Kidney (tissue), 14 donors: ENCODE measurements around the gene JAKMIP3. TPM values are rescaled to one million over a fixed set of nuclear protein-coding genes. Genes with fewer than 3 reads are reported as not detected.
"Not testable (repeated sequence)": the region's sequence is repeated elsewhere in the genome, so short reads cannot be mapped to it uniquely, and the experiment has no call there.

Source experiments
- DNase-seq, 5 donors: peaks; one replicate each; pipeline ENCODE4 v3.0.0-alpha.2; 2013 to 2020
- FAIRE-seq: peaks from 2 replicates; lab custom pipeline; 2012; peaks lifted over from hg19 to GRCh38; lab: Jason Lieb, UNC
- H3K27ac ChIP-seq, 2 donors: one replicate each; pipeline ENCODE4 v1.7.0; 2013; ENCODE audit warnings: low read depth in 2 of 2, low read length in 2 of 2, inconsistent platforms in 1 of 2
- H3K27me3 ChIP-seq: one replicate; pipeline ENCODE4 v1.7.1; 2013; ENCODE audit warnings: low read length, inconsistent platforms; ENCODE audit not compliant: control insufficient read depth, insufficient read depth
- H3K36me3 ChIP-seq, 3 donors: one replicate each; pipeline versions ENCODE4 v1.7.0 to v1.7.1; 2013; ENCODE audit warnings: low read length in 3 of 3, control low read depth in 1 of 3, inconsistent platforms in 1 of 3; ENCODE audit not compliant: insufficient read depth in 3 of 3, control insufficient read depth in 2 of 3
- H3K4me1 ChIP-seq, 3 donors: one replicate each; pipeline versions ENCODE4 v1.7.0 to v1.7.1; 2013; ENCODE audit warnings: low read length in 3 of 3, inconsistent platforms in 1 of 3, low read depth in 1 of 3; ENCODE audit not compliant: control insufficient read depth in 2 of 3, insufficient read depth in 2 of 3
- H3K4me3 ChIP-seq, 3 donors: one replicate each; pipeline versions ENCODE4 v1.7.0 to v1.8.1; 2013; ENCODE audit warnings: low read length in 3 of 3, control low read depth in 1 of 3, inconsistent platforms in 1 of 3
- H3K9ac ChIP-seq, 3 donors: one replicate each; pipeline versions ENCODE4 v1.7.0 to v1.7.1; 2013; ENCODE audit warnings: low read length in 3 of 3, control low read depth in 1 of 3, inconsistent platforms in 1 of 3
- H3K9me3 ChIP-seq, 3 donors: one replicate each; pipeline versions ENCODE4 v1.7.0 to v1.7.1; 2013; ENCODE audit warnings: low read length in 3 of 3, control low read depth in 1 of 3, inconsistent platforms in 1 of 3; ENCODE audit not compliant: control insufficient read depth in 2 of 3, insufficient read depth in 1 of 3
- CTCF ChIP-seq: IDR thresholded peaks from 3 replicates; pipeline ENCODE4 v1.5.1; 2012; ENCODE audit warnings: mild to moderate bottlenecking, moderate library complexity, borderline replicate concordance; ENCODE audit not compliant: insufficient read depth; ENCODE audit errors: extremely low read depth
- intact Hi-C: fragments of 100-400 bp; cut with DNase I; formaldehyde crosslinking; loops from one replicate; pipeline ENCODE4 v1.11.1; 2022
- polyA plus RNA-seq: library from polyadenylated mRNA; stranded (reverse); fragments of 350-450 nt; fragmentation: Illumina TruSeq; extraction: RNeasy Lipid Tissue Mini Kit (QIAGEN cat#74804); gene quantifications from one replicate; pipeline ENCODE4 v1.2.3, GENCODE V29; 2014; ENCODE audit warnings: low read depth, low replicate concordance; ENCODE audit not compliant: insufficient read depth
- total RNA-seq: library from RNA; stranded (reverse); fragmentation: NEBNext Ultra II Directional; extraction: Animal tissue kit (Norgen Biotek cat#: 25700); gene quantifications from one replicate; pipeline ENCODE4 v1.2.1, GENCODE V29; 2021
- donor health status: control.
- donor health status: control.
- donor health status: control.
- donor health status: control.
- donor health status: control.
- donor health status: DM: yes; HTN: yes; CAD: no.
- donor health status: Normal renal cell carcinoma (clear cell type).

JAKMIP3 gene
- total and polyA plus RNA-seq, 2 donors from 2014 or later, result 0.13 to 0.16 TPM

GRCh38 chr10:132078746-132079345 lies 13.1 kb downstream of the JAKMIP3 start:
- no peak for TF ChIP-seq CTCF
- no peaks in the 10 kb centered on the region for H3K27me3 ChIP-seq
- intact Hi-C loops, result no loop called here
- peaks cover 0 to 7% (median 0%) of the 10 kb centered on the region in 3 donors for H3K9me3 ChIP-seq
- H3K4me3 ChIP-seq, result no peak overlapping the region
- H3K36me3 ChIP-seq, result no peaks in the 10 kb centered on the region
- no peak overlapping the region for H3K9ac ChIP-seq
- DNase-seq (peak in 3 of 5 donors; percentile 10 to 41 (median 14)), FAIRE-seq (no peak)
- H3K27ac ChIP-seq, result no peak overlapping the region
- no peaks in the 10 kb centered on the region for H3K4me1 ChIP-seq

GRCh38 chr10:132084384-132084783 lies 18.6 kb downstream of the JAKMIP3 start:
- H3K27me3 ChIP-seq, H3K27ac ChIP-seq, FAIRE-seq, H3K36me3 ChIP-seq, H3K9me3 ChIP-seq, H3K9ac ChIP-seq, H3K4me1 ChIP-seq, DNase-seq, H3K4me3 ChIP-seq, intact Hi-C loops: not testable (repeated sequence)

GRCh38 chr10:132093236-132093635 lies 27.5 kb downstream of the JAKMIP3 start:
- H3K4me3 ChIP-seq, H3K4me1 ChIP-seq, FAIRE-seq, H3K9ac ChIP-seq, H3K27me3 ChIP-seq, H3K27ac ChIP-seq, H3K9me3 ChIP-seq, intact Hi-C loops, H3K36me3 ChIP-seq: not testable (repeated sequence)
- peak in 1 of 5 donors; percentile 51 for DNase-seq

GRCh38 chr10:132094581-132095234 lies 29.0 kb downstream of the JAKMIP3 start:
- FAIRE-seq (no peak), DNase-seq (peak in 2 of 5 donors; percentile 4 to 22)
- H3K9me3 ChIP-seq, result no peaks in the 10 kb centered on the region
- intact Hi-C loops, result no loop called here
- no peaks in the 10 kb centered on the region for H3K27me3 ChIP-seq
- H3K27ac ChIP-seq, result no peak overlapping the region
- no peak for TF ChIP-seq CTCF
- no peak overlapping the region for H3K9ac ChIP-seq
- H3K4me3 ChIP-seq, result no peak overlapping the region
- H3K4me1 ChIP-seq, result no peaks in the 10 kb centered on the region
- no peaks in the 10 kb centered on the region for H3K36me3 ChIP-seq
